ENCODE measurements around the gene WNK2. TPM values are rescaled to one million over a fixed set of nuclear protein-coding genes. Genes with fewer than 3 reads are reported as not detected.

The WNK2 gene
- total and polyA plus RNA-seq, 7 experiments from 2014 or later: 0.32 to 0.83 (median 0.46) TPM; not detected in 3

DNA sequence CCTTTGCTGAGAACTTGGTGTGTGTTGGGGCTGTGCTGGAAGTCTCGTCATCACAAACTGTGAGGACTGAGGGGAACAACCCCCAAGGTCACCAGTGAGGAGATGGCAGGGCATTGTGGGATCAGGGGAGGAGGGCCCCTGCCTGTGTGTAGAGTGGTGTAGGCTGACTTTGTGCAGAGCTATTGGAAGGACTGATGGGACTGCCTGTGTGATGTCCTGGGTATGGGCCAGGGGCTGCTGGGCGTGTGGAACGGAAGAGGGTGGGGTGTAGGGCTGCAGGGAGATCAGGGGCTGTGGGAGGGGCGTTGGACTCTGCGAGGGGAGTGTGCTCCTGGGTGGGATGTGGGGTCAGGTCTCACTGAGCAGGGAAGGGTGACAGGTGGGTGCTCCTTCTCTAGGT lies 3.6 kb downstream of the WNK2 start:
- no peaks in the 10 kb centered on the region for H3K36me3 Mint-ChIP-seq
- H3K4me1 Mint-ChIP-seq: peaks cover 6 to 21% (median 8%) of the 10 kb centered on the region in 7 donors
- H3K27me3 Mint-ChIP-seq: peaks cover 7 to 42% (median 13%) of the 10 kb centered on the region in 5 donors
- ATAC-seq: no peak
- intact Hi-C loops (cut with micrococcal nuclease): no loop called here
- Histone ChIP-seq H3K27me3 (ENCODE audit: control insufficient read depth in 2 of 2, insufficient read depth in 2 of 2, low read length in 2 of 2) (no peaks in the 10 kb centered on the region), H3K4me1 (ENCODE audit: control insufficient read depth in 2 of 2, insufficient read depth in 2 of 2, low read length in 2 of 2) (peaks cover 0 to 7% of the 10 kb centered on the region in 2 donors), H3K9me3 (ENCODE audit: control insufficient read depth in 2 of 3, low read length in 3 of 3) (no peaks in the 10 kb centered on the region), H3K36me3 (ENCODE audit: control insufficient read depth in 2 of 3, insufficient read depth in 3 of 3, low read length in 3 of 3) (no peaks in the 10 kb centered on the region), H3K4me3 (ENCODE audit: low read length) (no peak overlapping the region), H3K27ac (ENCODE audit: low read depth, low read length) (no peak overlapping the region)
- H3K9me3 Mint-ChIP-seq: peaks cover 0 to 2% (median 0%) of the 10 kb centered on the region in 11 donors
- peak overlapping the region in 3 of 10 donors; percentile 23 to 34 (median 24) for H3K4me3 Mint-ChIP-seq
- H3K27ac Mint-ChIP-seq: no peak overlapping the region
- ChIA-PET CTCF (no interaction called here), POLR2A (no interaction called here)
- no peak for DNase-seq

- DNase-seq (no peak), ATAC-seq (no peak)
- ChIA-PET CTCF (no interaction called here), POLR2A (no interaction called here)
- H3K27me3 Mint-ChIP-seq: peaks cover 0 to 31% (median 5%) of the 10 kb centered on the region in 5 donors
- Histone ChIP-seq H3K27me3 (ENCODE audit: control insufficient read depth in 2 of 2, insufficient read depth in 2 of 2, low read length in 2 of 2) (no peaks in the 10 kb centered on the region), H3K4me3 (ENCODE audit: low read length) (no peak overlapping the region), H3K36me3 (ENCODE audit: control insufficient read depth in 2 of 3, insufficient read depth in 3 of 3, low read length in 3 of 3) (no peaks in the 10 kb centered on the region), H3K4me1 (ENCODE audit: control insufficient read depth in 2 of 2, insufficient read depth in 2 of 2, low read length in 2 of 2) (peaks cover 0 to under 1% of the 10 kb centered on the region in 2 donors), H3K9me3 (ENCODE audit: control insufficient read depth in 2 of 3, low read length in 3 of 3) (no peaks in the 10 kb centered on the region), H3K27ac (ENCODE audit: low read depth, low read length) (no peak overlapping the region)
- H3K9me3 Mint-ChIP-seq: peaks cover 0 to 2% (median 0%) of the 10 kb centered on the region in 11 donors
- no peaks in the 10 kb centered on the region for H3K36me3 Mint-ChIP-seq
- intact Hi-C loops (cut with micrococcal nuclease): no loop called here
- H3K27ac Mint-ChIP-seq: peak overlapping the region in 1 of 9 donors; percentile 32
- H3K4me3 Mint-ChIP-seq: no peak overlapping the region
- H3K4me1 Mint-ChIP-seq: peaks cover 0 to 12% (median under 1%) of the 10 kb centered on the region in 7 donors
Measured at GRCh38 chr9:93188426-93189368, 4.8 kb downstream of the WNK2 start.

DNA sequence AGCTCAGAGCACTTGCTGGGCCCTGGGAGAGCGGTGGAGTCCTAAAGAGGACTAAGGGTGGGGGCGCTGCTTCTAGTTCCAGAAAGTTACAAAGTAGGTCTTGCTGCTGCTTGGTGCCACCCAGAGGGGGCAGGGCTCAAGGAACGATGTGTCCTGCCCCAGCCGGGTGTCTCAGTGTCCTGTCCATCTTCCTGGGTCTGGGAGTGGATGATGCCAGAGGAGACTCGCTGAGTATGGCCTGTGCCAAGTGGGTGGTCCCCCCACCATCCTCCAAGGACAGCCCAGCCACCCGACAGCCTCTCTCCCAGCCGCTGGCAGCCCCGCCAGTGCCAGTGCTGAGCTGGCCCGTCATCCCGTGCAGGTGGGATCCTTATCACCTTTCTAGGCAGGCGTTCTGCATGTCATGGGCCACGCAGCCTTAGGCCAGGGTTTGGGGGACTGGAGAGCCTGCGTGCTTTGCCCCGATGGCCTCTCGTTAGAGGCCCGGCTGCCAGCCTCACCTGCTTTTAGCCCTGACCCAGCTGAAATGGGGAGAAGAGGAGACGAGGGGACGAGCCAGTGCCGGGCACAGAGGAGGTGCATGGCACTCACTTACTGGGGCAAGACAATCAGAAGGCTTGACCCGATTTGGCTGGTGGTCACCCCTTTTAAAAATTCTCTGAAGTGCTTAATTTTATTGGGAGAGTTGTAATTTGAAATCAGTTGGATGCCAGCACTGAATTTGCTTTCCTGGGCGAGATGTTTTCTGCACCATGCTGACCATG lies 5.6 kb downstream of the WNK2 start:
- H3K9me3 Mint-ChIP-seq: peaks cover 0 to 2% (median 0%) of the 10 kb centered on the region in 11 donors
- ChIA-PET CTCF (interaction anchor here (0.5 kb wide), 1 partner anchor 445 kb away, joined by 3 read pairs; no protein-coding TSS in a partner anchor), POLR2A (interaction anchor here (1.2 kb wide), 1 partner anchor 9 kb away, joined by 3 read pairs; no protein-coding TSS in a partner anchor)
- Histone ChIP-seq H3K27ac (ENCODE audit: low read depth, low read length) (no peak overlapping the region), H3K4me3 (ENCODE audit: low read length) (no peak overlapping the region), H3K36me3 (ENCODE audit: control insufficient read depth in 2 of 3, insufficient read depth in 3 of 3, low read length in 3 of 3) (no peaks in the 10 kb centered on the region), H3K9me3 (ENCODE audit: control insufficient read depth in 2 of 3, low read length in 3 of 3) (no peaks in the 10 kb centered on the region), H3K27me3 (ENCODE audit: control insufficient read depth in 2 of 2, insufficient read depth in 2 of 2, low read length in 2 of 2) (no peaks in the 10 kb centered on the region), H3K4me1 (ENCODE audit: control insufficient read depth in 2 of 2, insufficient read depth in 2 of 2, low read length in 2 of 2) (no peaks in the 10 kb centered on the region)
- H3K4me1 Mint-ChIP-seq: peaks cover 0 to 9% (median 0%) of the 10 kb centered on the region in 7 donors
- H3K27ac Mint-ChIP-seq: peak overlapping the region in 1 of 9 donors; percentile 32
- DNase-seq (no peak), ATAC-seq (no peak)
- intact Hi-C loops (cut with micrococcal nuclease): no loop called here
- no peaks in the 10 kb centered on the region for H3K36me3 Mint-ChIP-seq
- peaks cover 0 to 30% (median 5%) of the 10 kb centered on the region in 5 donors for H3K27me3 Mint-ChIP-seq
- no peak overlapping the region for H3K4me3 Mint-ChIP-seq

GRCh38 chr9:93190133-93190525 lies 6.2 kb downstream of the WNK2 start:
- DNase-seq: no peak
- intact Hi-C loops (cut with micrococcal nuclease): no loop called here
- ChIA-PET POLR2A (interaction anchor here (1.2 kb wide), 1 partner anchor 9 kb away, joined by 3 read pairs; no protein-coding TSS in a partner anchor), CTCF (interaction anchor here (0.5 kb wide), 1 partner anchor 445 kb away, joined by 3 read pairs; no protein-coding TSS in a partner anchor)
- Mint-ChIP-seq H3K9me3 (peaks cover 0 to 2% (median 0%) of the 10 kb centered on the region in 11 donors), H3K36me3 (no peaks in the 10 kb centered on the region), H3K27me3 (peaks cover 0 to 35% (median 5%) of the 10 kb centered on the region in 5 donors), H3K4me1 (peaks cover 0 to 9% (median 0%) of the 10 kb centered on the region in 7 donors), H3K27ac (no peak overlapping the region), H3K4me3 (no peak overlapping the region)
- no peaks in the 10 kb centered on the region for H3K9me3 ChIP-seq (ENCODE audit: control insufficient read depth in 2 of 3, low read length in 3 of 3)
- H3K36me3 ChIP-seq (ENCODE audit: control insufficient read depth in 2 of 3, insufficient read depth in 3 of 3, low read length in 3 of 3): no peaks in the 10 kb centered on the region
- no peaks in the 10 kb centered on the region for H3K27me3 ChIP-seq (ENCODE audit: control insufficient read depth in 2 of 2, insufficient read depth in 2 of 2, low read length in 2 of 2)
- no peaks in the 10 kb centered on the region for H3K4me1 ChIP-seq (ENCODE audit: control insufficient read depth in 2 of 2, insufficient read depth in 2 of 2, low read length in 2 of 2)
- ATAC-seq: no peak
- no peak overlapping the region for H3K4me3 ChIP-seq (ENCODE audit: low read length)
- no peak overlapping the region for H3K27ac ChIP-seq (ENCODE audit: low read depth, low read length)

GRCh38 chr9:93190656-93191353 lies 6.9 kb downstream of the WNK2 start:
- CTCF ChIA-PET: no interaction called here
- H3K36me3 ChIP-seq (ENCODE audit: control insufficient read depth in 2 of 3, insufficient read depth in 3 of 3, low read length in 3 of 3): no peaks in the 10 kb centered on the region

DNA sequence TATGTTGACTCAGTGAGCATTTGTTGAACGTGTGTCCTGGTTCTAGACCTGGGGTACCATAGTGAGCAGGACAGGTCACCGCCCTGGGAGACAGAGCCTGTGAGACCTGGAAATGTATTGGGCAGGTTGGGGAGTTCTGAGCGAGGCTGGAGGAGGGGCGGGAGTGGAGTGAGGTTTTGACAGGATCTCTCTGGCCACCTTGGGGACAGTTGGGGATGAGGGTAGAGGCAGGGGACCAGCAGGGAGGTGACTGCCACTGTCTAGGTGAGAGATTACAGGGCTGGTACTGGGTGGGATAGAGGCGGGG lies 7.4 kb downstream of the WNK2 start:
- intact Hi-C loops (cut with micrococcal nuclease): no loop called here
- Mint-ChIP-seq H3K36me3 (no peaks in the 10 kb centered on the region), H3K4me1 (peaks cover 0 to 9% (median 0%) of the 10 kb centered on the region in 7 donors)

More at GRCh38 chr9:93190656-93191353, 6.9 kb downstream of the WNK2 start:
- Mint-ChIP-seq H3K36me3 (no peaks in the 10 kb centered on the region), H3K27ac (peak overlapping the region in 1 of 9 donors; percentile 60), H3K27me3 (peaks cover 0 to 31% (median 5%) of the 10 kb centered on the region in 5 donors), H3K4me1 (peaks cover 0 to 9% (median 0%) of the 10 kb centered on the region in 7 donors), H3K4me3 (no peak overlapping the region), H3K9me3 (peaks cover 0 to 2% (median 0%) of the 10 kb centered on the region in 11 donors)
- POLR2A ChIA-PET: interaction anchor here (1.2 kb wide), 1 partner anchor 10 kb away, joined by 3 read pairs; no protein-coding TSS in a partner anchor
- Histone ChIP-seq H3K27ac (ENCODE audit: low read depth, low read length) (no peak overlapping the region), H3K4me1 (ENCODE audit: control insufficient read depth in 2 of 2, insufficient read depth in 2 of 2, low read length in 2 of 2) (no peaks in the 10 kb centered on the region), H3K9me3 (ENCODE audit: control insufficient read depth in 2 of 3, low read length in 3 of 3) (no peaks in the 10 kb centered on the region), H3K4me3 (ENCODE audit: low read length) (no peak overlapping the region), H3K27me3 (ENCODE audit: control insufficient read depth in 2 of 2, insufficient read depth in 2 of 2, low read length in 2 of 2) (no peaks in the 10 kb centered on the region)
- no peak for DNase-seq
- intact Hi-C loops (cut with micrococcal nuclease): no loop called here
- ATAC-seq: no peak

More for the DNA sequence above, 7.4 kb downstream of the WNK2 start:
- no peaks in the 10 kb centered on the region for H3K9me3 ChIP-seq (ENCODE audit: control insufficient read depth in 2 of 3, low read length in 3 of 3)
- H3K36me3 ChIP-seq (ENCODE audit: control insufficient read depth in 2 of 3, insufficient read depth in 3 of 3, low read length in 3 of 3): no peaks in the 10 kb centered on the region
- no peak overlapping the region for H3K4me3 ChIP-seq (ENCODE audit: low read length)
- ChIA-PET CTCF (no interaction called here), POLR2A (no interaction called here)
- Mint-ChIP-seq H3K27ac (no peak overlapping the region), H3K9me3 (peaks cover 0 to 4% (median 0%) of the 10 kb centered on the region in 11 donors), H3K4me3 (no peak overlapping the region), H3K27me3 (peaks cover 0 to 27% (median 5%) of the 10 kb centered on the region in 5 donors)
- no peak for DNase-seq
- no peak for ATAC-seq
- H3K27ac ChIP-seq (ENCODE audit: low read depth, low read length): no peak overlapping the region
- no peaks in the 10 kb centered on the region for H3K4me1 ChIP-seq (ENCODE audit: control insufficient read depth in 2 of 2, insufficient read depth in 2 of 2, low read length in 2 of 2)
- H3K27me3 ChIP-seq (ENCODE audit: control insufficient read depth in 2 of 2, insufficient read depth in 2 of 2, low read length in 2 of 2): no peaks in the 10 kb centered on the region

All from naive thymus-derived CD4-positive, alpha-beta T cell (primary cell).